NCI-H1417 (cell line): ENCODE results near the gene STAB2.
A peak's percentile ranks its signal among the peaks of the same experiment; 100 is the strongest.

ENCODE experiments used
- DNase-seq, 3 experiments: peaks; one replicate each; lab custom pipeline; 2025; lab: John Stamatoyannopoulos, UW

The STAB2 gene

DNA sequence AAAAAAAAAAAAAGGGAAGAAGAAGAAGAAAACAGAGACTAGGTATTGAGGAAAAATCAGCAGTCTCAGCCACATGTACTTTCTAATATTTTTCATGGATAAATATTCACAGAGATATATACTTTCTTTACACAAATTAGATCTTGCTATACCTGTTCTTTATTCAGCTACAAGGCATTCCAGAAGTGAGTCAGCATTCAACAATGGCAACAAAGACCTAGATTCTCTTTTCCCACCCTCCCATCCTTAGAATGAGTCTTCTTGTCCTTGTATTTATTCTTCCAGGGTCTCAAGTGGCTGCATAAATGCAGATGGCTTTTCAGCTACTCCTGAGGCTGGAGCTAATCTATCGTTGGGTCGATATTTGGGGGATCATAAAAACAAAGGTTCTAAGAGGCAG lies 160.9 kb downstream of the STAB2 start:
- DNase-seq, result no peak

DNA sequence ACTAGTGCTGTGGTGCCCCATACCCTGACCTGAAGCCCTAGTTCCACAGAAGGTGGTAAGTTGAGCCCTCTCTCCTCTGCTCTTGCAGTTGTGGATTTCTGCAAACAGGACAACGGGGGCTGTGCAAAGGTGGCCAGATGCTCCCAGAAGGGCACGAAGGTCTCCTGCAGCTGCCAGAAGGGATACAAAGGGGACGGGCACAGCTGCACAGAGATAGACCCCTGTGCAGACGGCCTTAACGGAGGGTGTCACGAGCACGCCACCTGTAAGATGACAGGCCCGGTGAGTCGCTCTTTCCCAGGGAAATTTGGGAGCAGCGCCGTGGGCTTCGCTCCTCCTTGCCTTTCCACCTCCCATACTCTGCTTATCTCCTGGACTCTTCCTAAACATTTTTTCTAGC lies 161.8 kb downstream of the STAB2 start:
- DNase-seq, result no peak

DNA sequence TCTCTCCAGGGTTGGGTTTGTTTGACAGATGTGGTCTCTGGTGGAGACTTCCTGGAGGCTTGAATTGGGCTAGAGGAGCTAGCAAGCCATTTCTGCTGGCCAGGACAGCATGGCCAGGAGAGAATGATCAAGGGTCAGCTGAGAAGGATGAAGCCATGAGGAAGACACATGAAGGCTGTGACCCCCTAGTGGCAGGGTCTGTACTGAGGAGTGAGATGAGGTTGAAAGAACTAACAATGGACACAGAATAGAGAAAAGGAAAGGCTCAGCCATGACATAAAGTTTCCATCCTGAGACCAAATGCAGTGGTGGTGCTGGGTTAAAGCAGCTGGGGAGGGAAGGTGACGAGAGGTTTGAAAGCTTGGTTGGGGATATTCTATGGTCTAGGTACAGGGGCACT lies 164.1 kb downstream of the STAB2 start:
- DNase-seq, result no peak

DNA sequence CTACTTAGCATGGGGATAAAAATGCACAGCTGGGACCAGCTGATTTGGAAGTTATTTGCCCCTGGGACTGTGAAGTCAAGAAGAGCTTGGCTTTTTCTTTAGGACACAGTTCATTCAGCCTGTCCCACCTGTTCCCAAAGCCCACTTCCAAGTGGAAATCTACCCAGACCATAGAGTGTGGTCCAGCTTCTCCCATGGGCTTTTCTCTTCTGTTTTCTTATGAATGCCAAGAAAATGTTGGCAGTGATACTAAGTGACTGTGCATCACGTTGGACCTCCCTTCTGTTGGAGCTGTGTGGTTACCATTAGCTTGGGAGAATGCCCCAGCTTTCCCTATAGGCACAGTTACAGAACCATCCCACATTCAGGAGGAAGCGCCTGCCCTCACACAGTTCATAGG lies 164.5 kb downstream of the STAB2 start:
- DNase-seq, result no peak

DNA sequence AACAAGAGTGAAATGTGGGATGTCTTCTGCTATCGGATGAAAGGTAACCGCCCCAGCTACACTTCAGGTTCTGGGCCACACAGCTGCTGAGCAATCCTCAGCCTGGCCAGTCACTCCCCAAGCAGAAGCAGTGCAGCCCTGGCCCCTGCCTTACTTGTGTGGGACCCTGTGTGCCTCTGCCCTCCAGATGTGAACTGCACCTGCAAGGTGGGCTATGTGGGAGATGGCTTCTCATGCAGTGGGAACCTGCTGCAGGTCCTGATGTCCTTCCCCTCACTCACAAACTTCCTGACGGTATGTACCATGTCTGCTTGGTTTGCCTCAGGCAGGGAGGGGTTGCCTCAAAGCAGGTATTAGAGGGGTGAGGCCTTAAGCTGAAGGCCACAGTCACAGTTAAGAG lies 168.4 kb downstream of the STAB2 start:
- DNase-seq, result no peak

DNA sequence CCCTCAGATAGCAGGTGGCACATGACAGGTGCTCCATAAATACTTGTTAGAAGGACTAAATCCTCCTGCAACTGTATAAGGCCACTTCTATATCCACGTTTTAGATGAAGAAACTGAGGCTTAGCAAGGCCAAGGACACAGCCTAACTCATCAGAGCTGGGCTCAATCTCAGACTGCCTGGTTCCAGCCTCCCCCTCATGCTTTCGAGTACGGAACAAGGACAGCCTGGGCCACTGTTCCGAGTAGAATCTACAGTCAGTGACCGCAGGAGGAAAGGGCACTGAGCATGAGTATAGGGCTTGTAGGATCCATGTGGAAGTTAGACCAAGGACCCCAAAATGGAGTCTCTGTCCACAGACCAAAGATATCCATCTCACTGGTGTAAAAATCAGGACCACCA lies 169.4 kb downstream of the STAB2 start:
- no peak for DNase-seq

DNA sequence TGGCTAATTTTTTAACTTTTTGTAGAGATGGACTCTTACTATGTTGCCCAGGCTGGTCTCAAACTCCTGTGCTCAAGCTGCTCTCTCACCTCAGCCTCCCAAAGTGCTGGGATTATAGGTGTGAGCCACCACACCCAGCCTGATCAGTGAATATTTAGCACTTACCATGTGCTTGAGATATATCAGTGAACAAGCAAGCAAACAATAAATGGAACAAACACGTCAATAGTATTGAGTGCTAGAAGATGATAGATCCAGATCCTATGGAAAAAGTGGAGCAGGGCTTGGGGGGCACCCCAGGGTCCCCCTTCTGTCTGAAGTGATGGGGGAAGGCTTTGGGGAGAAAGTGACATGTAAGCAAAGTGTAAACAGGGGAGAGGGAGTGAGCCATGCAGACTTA lies 170.2 kb downstream of the STAB2 start:
- no peak for DNase-seq

DNA sequence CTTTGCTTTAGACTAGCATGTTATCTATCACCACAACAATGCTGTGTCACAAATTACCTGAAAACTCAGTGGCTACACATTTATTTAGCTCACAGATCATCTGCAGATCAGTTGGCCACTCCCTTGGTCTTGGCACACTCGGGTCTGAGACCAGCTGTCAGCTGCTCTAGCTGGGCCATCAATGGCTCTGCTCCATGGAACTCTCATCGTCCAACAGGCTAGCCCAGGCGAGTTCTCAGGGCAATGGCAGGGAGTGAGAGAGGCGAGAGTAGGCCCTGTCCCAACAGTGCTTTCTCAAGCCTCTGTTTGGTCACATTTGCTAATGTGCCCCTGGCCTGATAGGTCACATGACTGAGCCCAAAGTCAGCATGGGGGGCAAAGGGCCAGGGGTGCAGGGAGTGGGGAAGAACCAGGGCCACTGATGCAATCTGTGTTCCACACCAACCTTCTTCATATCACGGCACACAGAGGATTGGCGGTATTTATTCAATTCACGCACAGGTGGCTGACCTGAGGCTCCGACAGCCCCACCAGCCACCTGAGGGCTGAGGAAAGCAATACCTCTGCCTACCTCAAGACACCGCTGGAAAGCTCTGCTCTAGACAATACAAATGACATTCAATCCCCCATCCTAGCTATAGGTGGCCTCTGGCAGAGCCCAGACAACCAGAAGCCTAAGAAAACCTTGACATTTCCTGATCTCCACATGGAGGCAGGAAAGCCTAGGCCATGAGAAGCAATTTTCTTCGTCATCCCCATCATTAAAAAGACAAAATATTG lies 171.4 kb downstream of the STAB2 start:
- no peak for DNase-seq

DNA sequence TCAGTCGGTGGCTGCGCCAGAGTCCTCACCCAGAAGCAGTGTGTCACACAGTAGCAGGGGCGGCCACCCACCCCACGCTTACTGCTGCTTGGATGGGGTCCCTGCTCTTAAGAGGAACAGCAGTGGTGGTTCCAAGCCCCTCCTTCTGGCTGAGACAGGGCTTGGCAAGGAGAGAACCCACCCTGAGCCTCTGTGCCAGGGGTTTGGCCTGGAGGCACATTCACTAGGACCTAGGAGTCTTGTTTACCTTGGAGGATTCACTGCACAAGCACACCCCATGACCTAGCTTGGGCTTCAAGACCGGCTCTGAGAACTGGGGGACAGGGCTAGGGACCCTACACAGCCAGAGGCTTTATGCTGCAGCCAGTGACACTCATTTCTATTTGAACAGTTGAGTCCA lies 175.4 kb downstream of the STAB2 start:
- no peak for DNase-seq

DNA sequence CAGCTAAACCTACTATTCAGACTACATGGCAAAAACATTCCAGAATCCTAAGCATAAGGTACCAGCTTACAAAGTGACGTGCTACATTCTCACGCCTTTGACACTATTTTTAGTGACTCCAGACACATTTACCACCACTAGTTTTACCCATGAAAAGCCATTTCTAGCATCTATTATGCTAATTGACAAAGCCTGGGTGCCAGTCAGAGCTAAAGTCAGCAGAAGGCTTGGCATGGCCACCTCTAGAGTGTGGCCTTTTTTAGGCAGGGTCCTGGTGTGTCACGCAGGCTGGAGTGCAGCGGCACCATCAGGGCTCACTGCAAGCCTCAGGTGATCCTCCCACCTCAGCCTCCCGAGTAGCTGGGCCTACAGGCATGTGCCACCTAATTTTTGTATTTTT lies 178.2 kb downstream of the STAB2 start:
- DNase-seq, result no peak

DNA sequence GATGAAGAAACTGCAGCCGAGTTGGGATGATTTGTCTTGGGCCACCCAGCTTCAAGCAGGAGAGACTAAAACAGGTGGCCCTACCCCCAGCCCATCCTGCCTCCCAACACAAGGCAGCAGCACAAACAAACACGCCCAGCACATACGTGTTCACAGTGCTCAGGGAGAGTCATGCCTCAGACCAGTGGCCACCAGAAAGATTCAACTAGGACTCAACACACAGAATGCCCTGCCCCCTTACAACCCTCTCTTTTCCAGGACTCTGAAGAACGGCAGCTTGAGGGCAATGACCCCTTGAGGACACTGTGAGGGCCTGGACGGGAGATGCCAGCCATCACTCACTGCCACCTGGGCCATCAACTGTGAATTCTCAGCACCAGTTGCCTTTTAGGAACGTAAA lies 179.0 kb downstream of the STAB2 start:
- no peak for DNase-seq

DNA sequence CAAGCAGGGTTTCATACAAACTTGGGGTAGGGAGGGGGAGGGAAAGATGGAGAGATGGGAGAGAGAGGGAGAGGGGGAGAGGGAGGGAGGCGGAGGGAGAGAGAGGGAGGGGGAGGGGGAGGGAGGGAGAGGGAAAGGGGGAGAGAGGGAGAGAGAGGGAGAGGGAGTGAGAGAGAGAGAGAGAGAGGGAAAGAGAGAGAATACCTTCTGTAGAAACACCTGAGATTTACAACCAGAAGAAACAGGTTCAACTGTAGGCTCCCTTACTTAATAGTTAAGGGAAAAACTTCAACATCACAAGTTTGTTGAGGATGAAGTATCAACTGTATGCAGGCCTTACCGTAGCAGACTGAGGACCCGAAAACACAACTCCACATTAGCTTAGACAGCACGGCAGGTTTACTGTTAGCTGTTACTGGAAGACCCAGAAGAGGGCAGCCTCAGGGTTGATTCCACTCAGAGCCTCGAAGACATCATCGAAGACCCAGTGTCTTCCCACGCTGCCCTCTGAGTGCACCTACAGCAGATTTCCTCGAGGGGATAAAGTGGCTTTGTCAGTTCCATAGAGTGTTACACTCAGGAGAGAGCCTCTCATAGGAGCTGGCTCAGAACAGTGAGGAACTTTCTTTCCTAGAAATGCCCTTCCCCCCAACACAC lies 181.5 kb downstream of the STAB2 start:
- DNase-seq, result peak in 1 of 3 experiments; percentile 25

DNA sequence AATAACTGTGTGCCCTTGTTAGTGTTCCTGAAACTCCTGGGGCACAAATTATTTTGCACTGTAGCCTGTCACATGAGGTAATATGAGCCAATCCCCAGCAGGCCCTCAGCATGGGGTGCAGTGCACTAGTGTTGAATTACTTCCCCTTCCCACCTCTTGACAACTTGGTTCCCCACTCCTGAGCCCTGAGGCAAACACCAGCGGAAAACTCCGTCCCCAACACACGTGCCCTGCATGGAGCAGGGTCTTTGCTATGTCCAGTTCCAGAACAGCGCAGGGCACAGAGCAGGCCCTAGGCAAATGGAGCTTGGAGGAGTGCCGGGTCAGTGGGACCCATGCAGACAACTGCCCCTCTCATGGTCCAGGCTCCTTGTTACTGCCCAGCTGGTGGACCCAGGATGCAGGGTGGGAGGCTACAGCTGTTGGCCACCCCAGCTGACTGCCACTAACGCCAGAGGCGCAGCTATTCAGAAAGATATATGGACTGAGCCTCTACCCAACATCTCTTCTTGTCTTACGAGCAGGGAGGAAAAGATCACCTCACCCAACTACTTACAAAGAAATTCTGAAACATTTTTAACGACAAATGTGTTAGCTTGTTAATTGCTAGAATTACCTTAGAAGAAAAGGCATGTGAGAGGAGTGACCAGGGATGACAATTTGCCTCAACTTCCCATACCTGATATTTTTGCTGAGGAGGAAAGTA lies 182.3 kb downstream of the STAB2 start:
- no peak for DNase-seq

DNA sequence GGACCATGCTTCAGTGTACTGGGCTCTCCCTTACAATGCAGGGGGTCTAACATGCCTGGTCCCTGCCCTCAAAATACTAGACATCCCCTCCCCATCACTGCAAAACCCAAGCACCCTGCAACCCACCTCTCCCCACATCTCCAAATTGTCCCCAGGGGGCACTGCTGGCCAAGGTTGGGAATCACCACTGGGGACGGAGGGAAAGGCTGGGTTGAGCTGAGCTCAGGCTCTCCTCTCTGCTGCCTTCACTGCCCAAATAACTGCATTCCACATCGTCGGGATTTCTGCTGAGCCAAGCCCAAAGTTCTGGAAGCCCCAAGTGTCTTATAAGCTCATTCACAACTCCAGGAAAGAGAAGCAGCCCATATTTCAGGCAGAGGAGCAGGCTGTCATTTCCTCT lies 184.4 kb downstream of the STAB2 start:
- peak; percentile 27 to 63 (median 30) for DNase-seq

DNA sequence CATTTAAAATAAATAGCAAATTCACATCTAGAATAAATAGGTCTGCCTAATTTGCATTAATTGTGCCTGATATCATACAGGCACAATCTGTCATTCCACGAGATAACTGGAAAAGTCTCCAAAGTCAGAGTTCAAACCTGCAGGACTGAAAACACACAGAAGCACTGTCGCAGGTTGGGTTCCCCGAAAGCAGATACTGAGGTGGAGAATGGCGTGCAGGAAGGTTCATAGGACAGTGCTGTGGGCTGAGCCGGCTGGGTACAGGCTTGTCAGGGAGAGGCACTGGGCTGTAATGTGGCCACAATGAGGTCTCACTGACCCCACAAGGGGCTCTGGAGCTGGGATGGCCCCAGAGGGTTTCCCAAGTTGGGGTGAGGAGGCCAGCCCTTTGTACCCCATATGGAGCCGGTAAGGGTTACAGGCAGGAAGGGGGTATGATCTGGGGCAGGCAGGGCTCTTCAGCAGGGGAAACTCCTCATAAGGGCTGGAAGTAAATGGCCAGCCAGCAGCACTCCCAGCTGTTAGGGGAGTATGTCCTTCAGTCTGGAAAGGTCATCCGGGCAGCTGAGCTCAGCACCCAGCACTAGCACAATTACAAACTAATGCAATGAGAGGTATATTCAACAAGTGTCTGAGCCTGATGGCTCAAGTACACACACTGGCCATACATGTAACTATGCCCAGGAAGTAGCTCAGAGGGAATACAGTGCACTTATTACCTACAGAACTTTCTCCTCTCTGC lies 185.5 kb downstream of the STAB2 start:
- DNase-seq, result no peak

DNA sequence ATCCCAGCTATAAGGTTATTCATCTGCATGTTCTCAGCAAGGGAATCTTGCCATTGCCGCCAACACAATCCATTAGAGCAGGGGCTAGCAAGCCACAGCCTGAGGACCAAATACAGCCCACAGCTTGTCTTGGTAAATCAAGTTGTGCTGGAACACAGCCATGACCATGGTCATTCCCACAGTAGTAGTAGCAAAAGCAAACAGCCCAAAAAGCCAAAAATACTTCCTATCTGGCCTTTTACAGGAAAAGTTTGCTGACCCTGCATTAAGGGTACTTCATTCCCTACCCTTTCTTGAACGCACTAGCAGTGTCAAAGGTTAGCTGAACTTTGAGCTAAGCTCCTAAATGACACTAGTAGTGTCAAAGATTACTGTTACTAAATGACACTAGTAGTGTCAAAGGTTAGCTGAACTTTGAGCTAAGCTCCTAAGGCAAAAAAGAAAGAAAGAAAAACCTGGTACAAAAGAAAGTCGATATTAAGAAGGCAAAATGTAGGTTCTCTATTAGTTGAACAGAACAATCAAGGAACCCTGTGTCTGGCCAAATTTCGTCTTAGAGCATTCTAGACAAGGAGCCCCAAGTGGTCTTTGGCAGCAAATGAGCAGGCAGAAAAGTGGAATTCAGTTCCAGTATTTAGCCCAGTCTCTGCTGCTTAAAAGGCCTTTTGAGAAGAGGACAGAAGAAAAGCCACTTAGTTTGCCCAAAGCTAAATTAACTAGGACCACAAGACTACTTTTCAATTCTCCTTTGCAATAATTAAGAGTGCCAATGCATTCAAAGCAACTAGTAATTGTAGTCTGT lies 186.2 kb downstream of the STAB2 start:
- no peak for DNase-seq

DNA sequence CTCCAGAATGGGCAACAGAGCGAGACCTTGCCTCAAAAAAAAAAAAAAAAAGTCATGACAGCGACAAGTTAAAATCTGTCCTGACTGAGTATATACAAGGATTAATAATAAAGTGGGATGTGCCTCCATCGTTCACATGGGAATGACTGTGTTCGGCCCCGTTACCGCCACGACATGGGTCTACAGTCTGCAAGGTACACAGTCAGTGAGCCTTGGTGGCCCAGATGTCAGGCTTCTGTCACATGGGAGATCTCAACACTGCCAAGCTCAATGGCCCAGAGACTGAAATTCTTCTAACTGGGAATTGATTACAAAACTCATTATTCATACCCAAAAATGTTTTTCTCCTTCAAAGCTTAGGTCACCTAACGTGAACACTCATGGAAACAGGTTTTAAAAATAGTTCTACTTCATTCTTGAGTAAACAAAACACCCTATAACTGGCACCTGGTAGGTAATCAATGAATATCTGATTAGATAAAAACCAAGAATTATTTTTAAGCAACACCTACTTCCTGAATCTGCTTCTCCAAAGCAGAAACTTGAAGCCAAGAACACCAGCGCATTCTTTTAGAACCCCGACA lies 188.0 kb downstream of the STAB2 start:
- DNase-seq, result no peak

DNA sequence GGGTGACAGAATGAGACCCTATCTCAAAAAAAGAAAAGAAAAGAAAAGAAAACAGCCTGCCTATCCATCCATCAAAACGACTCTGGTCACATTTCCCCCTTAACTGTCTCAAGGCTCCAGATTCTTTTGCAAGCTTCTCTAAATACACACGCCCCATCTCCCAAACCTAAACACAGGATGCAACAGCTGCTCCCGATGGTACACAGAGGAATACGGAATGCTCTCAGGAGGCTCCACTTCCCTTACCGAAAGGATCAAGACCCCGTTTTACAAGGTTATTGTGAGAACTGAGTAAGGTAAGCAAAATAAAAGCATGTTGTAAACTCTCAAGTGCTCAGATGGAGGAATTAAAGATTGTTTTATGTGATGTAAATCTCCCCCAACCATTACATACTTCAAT lies 191.7 kb downstream of the STAB2 start:
- no peak for DNase-seq

DNA sequence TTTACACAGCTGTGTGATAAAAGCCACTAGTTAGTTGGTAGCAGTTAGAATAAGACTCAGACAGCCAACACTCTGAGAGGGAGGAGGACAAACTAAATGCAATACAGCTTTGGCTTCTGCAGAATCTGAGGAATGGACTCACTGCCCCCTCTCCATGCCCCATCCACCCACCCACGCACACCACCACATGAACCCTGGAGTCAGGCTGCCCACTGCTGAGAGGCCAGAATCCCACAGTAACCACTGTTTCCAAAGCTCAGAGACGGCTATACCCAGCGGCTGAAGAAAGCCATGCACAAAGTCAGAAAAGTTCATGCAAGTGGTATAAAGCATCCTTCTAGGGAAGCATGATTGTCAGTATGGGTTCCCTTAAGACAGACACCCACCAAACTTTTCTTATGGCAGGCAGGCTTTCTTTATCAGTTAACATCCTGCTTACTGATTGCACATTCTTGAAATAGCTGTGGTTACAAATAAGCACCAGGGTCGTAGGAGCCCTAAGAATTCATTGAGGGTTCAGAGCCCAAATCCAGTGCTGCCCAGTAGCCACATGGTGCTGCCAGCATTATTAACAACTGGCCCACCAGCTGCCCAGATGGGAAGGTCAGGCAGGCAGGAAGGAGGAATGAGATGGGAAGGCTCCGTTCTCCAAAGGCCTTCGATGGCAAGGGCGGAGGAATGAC lies 192.5 kb downstream of the STAB2 start:
- no peak for DNase-seq

DNA sequence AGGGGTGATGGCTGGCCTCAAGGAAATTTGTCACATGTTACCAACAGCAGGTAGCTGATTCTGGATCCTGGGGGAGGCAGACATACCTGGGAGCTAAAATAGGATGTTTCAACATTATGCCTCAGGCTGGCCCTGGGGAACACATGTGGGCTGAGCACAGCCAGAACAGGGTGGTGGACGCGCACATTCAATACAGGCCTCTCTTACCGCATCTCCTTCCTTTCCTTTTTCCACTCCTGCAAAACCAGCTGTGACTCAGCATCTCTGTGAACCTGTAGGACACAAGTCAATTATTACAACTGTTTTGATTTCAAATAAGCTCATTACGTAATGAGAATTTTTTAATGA lies 193.0 kb downstream of the STAB2 start:
- no peak for DNase-seq

DNA sequence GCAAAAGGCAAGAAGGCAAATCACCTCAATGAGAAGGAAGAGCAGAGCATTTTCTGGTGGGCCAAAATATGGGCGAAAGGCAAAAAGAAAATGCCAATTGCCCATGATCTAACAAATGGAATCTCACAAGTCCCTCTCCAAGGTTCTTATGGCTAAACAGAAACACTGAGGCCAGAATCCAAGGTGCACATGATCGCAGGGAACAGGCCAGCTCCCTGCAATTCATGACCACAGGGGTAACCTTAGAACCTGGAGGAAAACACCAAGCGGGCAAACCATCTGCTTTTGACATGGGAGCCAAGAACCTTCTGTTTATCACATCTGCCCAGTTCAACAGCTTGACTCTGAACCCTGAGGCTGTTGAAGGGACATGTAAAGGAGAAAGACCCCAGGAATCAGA lies 193.9 kb downstream of the STAB2 start:
- no peak for DNase-seq
